CD14-positive monocyte (primary cell): ENCODE data around the gene IFNGR2. TPM values are rescaled to one million over a fixed set of nuclear protein-coding genes. Genes with fewer than 3 reads are reported as not detected.

Experiments
- DNase-seq, 3 donors: peaks; one replicate each; pipeline ENCODE4 v3.0.0-alpha.2; 2011 to 2022
- H2AFZ ChIP-seq: 2 replicates; pipeline ENCODE4 v1.6.0; 2012; ENCODE audit warnings: mild to moderate bottlenecking, low read depth, low read length, inconsistent platforms; ENCODE audit not compliant: insufficient read depth, poor library complexity, severe bottlenecking
- H3K27ac ChIP-seq, 2 donors: 1 replicate in 1 of 2; 2 replicates in 1 of 2; pipeline ENCODE4 v1.5.1; 2012 to 2013; ENCODE audit warnings: low read length in 2 of 2, control low read depth in 1 of 2, inconsistent platforms in 1 of 2, low read depth in 1 of 2, mild to moderate bottlenecking in 1 of 2
- H3K27me3 ChIP-seq, 2 donors: one replicate each; pipeline versions ENCODE4 v1.6.0 to v1.6.1; 2011 to 2013; ENCODE audit warnings: low read length in 2 of 2; ENCODE audit not compliant: control insufficient read depth in 2 of 2, insufficient read depth in 2 of 2
- H3K36me3 ChIP-seq, 2 donors: replicated peaks in 1 of 2; 1 replicate in 1 of 2; 2 replicates in 1 of 2; pipeline versions ENCODE4 v1.5.1 to v1.6.1; 2012 to 2013; ENCODE audit warnings: low read length in 2 of 2, control low read depth in 1 of 2, inconsistent platforms in 1 of 2, mild to moderate bottlenecking in 1 of 2; ENCODE audit not compliant: insufficient read depth in 2 of 2, control insufficient read depth in 1 of 2
- H3K4me1 ChIP-seq, 2 donors: 1 replicate in 1 of 2; 2 replicates in 1 of 2; pipeline versions ENCODE4 v1.5.1 to v1.6.1; 2012 to 2013; ENCODE audit warnings: low read length in 2 of 2, control low read depth in 1 of 2, inconsistent platforms in 1 of 2, mild to moderate bottlenecking in 1 of 2, moderate library complexity in 1 of 2; ENCODE audit not compliant: insufficient read depth in 2 of 2, control insufficient read depth in 1 of 2
- H3K4me2 ChIP-seq: replicated peaks from 2 replicates; pipeline ENCODE3; 2012; ENCODE audit warnings: low read length, moderate library complexity, mild to moderate bottlenecking; ENCODE audit not compliant: poor library complexity, severe bottlenecking; ENCODE audit errors: extremely low read depth
- H3K4me3 ChIP-seq, 3 experiments: fragments of 200-600 bp in 1 of 3; sonication (generic) in 1 of 3; replicated peaks in 1 of 3; 1 replicate in 2 of 3; 2 replicates in 1 of 3; pipeline ENCODE4 v1.5.1; 2011 to 2013; ENCODE audit warnings: low read length in 3 of 3, mild to moderate bottlenecking in 3 of 3, control low read depth in 2 of 3, low read depth in 2 of 3, inconsistent platforms in 1 of 3, moderate library complexity in 1 of 3
- H3K79me2 ChIP-seq: 2 replicates; pipeline ENCODE4 v1.6.0; 2012; ENCODE audit warnings: mild to moderate bottlenecking, control low read depth, inconsistent platforms, low read length, moderate library complexity; ENCODE audit not compliant: insufficient read depth
- H3K9ac ChIP-seq: 2 replicates; pipeline ENCODE4 v1.6.0; 2017; ENCODE audit warnings: low read length, mild to moderate bottlenecking; ENCODE audit not compliant: insufficient read depth, poor library complexity, severe bottlenecking
- H3K9me3 ChIP-seq, 2 donors: replicated peaks in 1 of 2; 1 replicate in 1 of 2; 2 replicates in 1 of 2; pipeline versions ENCODE4 v1.5.1 to v1.6.1; 2012 to 2013; ENCODE audit warnings: low read length in 2 of 2, control low read depth in 1 of 2; ENCODE audit not compliant: control insufficient read depth in 1 of 2, insufficient read depth in 1 of 2
- H4K20me1 ChIP-seq: 2 replicates; pipeline ENCODE4 v1.6.0; 2012; ENCODE audit warnings: mild to moderate bottlenecking, low read length, control low read depth, moderate library complexity; ENCODE audit not compliant: insufficient read depth
- H3K27ac Mint-ChIP-seq, 7 donors: one replicate each; pipeline ENCODE4 v1.8.0; 2020; ENCODE audit warnings: mild to moderate bottlenecking in 7 of 7, mixed read lengths in 7 of 7, moderate library complexity in 6 of 7, inconsistent platforms in 2 of 7
- H3K27me3 Mint-ChIP-seq, 3 donors: one replicate each; pipeline ENCODE4 v1.8.0; 2021 to 2022; ENCODE audit warnings: low read depth in 3 of 3, mild to moderate bottlenecking in 3 of 3, mixed read lengths in 3 of 3, moderate library complexity in 3 of 3, inconsistent platforms in 1 of 3
- H3K36me3 Mint-ChIP-seq, 2 donors: one replicate each; pipeline ENCODE4 v1.8.0; 2020; ENCODE audit warnings: mixed read lengths in 2 of 2, inconsistent platforms in 1 of 2, mild to moderate bottlenecking in 1 of 2
- H3K4me1 Mint-ChIP-seq: one replicate; pipeline ENCODE4 v1.8.0; 2020; ENCODE audit warnings: mild to moderate bottlenecking, mixed read lengths
- H3K4me3 Mint-ChIP-seq, 2 donors: one replicate each; pipeline ENCODE4 v1.8.0; 2020; ENCODE audit warnings: mild to moderate bottlenecking in 2 of 2, mixed read lengths in 2 of 2, moderate library complexity in 1 of 2
- H3K9me3 Mint-ChIP-seq, 7 donors: one replicate each; pipeline ENCODE4 v1.8.0; 2020 to 2022; ENCODE audit warnings: mixed read lengths in 7 of 7, mild to moderate bottlenecking in 6 of 7, moderate library complexity in 6 of 7, inconsistent platforms in 2 of 7
- CTCF ChIP-seq: fragments of 200-600 bp; IDR thresholded peaks from one replicate; pipeline ENCODE4 v1.8.0; 2022; ENCODE audit warnings: antibody characterized with exemption, mild to moderate bottlenecking
- WGBS: methylation state at CpG from one replicate; pipeline ENCODE4 v1.1.5; 2013; ENCODE audit warnings: missing lambda C conversion rate; ENCODE audit not compliant: insufficient coverage; 5-methylcytosine and 5-hydroxymethylcytosine counted together
- intact Hi-C, 2 donors: fragments of 100-400 bp; cut with micrococcal nuclease; formaldehyde crosslinking; loops; one replicate each; pipeline versions ENCODE4 v1.15.0 to v1.15.1; 2023
- polyA plus RNA-seq, 3 donors: library from polyadenylated mRNA; depleted of rRNA in 1 of 3; unstranded in 2 of 3; stranded (reverse) in 1 of 3; fragments of 300-500 nt in 2 of 3; fragments of >200 nt in 1 of 3; fragmentation: Illumina TruSeq in 2 of 3; gene quantifications; 1 replicate in 2 of 3; 2 replicates in 1 of 3; pipeline ENCODE4 v1.2.3, GENCODE V29; 2012 to 2021

Gene IFNGR2
- polyA plus RNA-seq, 3 donors: 204 to 324 (median 260) TPM

GRCh38 chr21:33480481-33481103 is 77.4 kb downstream of the IFNGR2 start:
- intact Hi-C loops: loop anchor here (2.0 to 5.0 kb wide), 4 partner anchors 62 to 160 kb away; partner anchors contain the start of genes DONSON (in 2 of the 2), CRYZL1 (in 1 of the 2), GART (in 1 of the 2) and SON (in 1 of the 2)
- H2AFZ ChIP-seq: peak overlapping the region; percentile 93
- Mint-ChIP-seq H3K27me3 (peaks cover 0 to 1% (median 0%) of the 10 kb centered on the region in 3 donors), H3K36me3 (no peaks in the 10 kb centered on the region), H3K4me3 (peak overlapping the region; percentile 90 to 96), H3K4me1 (peaks cover 24% of the 10 kb centered on the region), H3K9me3 (peaks cover 0 to 2% (median 0%) of the 10 kb centered on the region in 7 donors), H3K27ac (peak overlapping the region; percentile 87 to 97 (median 93))
- TF ChIP-seq CTCF: no peak
- no peak for DNase-seq
- no peaks in the 10 kb centered on the region for H3K36me3 ChIP-seq
- peaks cover 30% of the 10 kb centered on the region for H3K79me2 ChIP-seq
- H3K9me3 ChIP-seq: no peaks in the 10 kb centered on the region
- H3K4me1 ChIP-seq: peaks cover 21 to 33% of the 10 kb centered on the region in 2 donors
- H3K4me3 ChIP-seq: peak overlapping the region; percentile 62 to 97 (median 88)
- peak overlapping the region; percentile 87 for H3K4me2 ChIP-seq
- WGBS: 33% methylated on average over 9 of the region's 17 CpGs
- H3K27ac ChIP-seq: peak overlapping the region; percentile 77 to 88
- peaks cover 5% of the 10 kb centered on the region for H4K20me1 ChIP-seq
- H3K9ac ChIP-seq: peak overlapping the region; percentile 98
- H3K27me3 ChIP-seq: no peaks in the 10 kb centered on the region

GRCh38 chr21:33481314-33481943 is 78.2 kb downstream of the IFNGR2 start:
- H3K36me3 ChIP-seq: no peaks in the 10 kb centered on the region
- 100% methylated on average over 7 of the region's 9 CpGs for WGBS
- intact Hi-C loops: loop anchor here (2.0 to 5.0 kb wide), 4 partner anchors 61 to 159 kb away; partner anchors contain the start of genes DONSON (in 2 of the 2), CRYZL1 (in 1 of the 2), GART (in 1 of the 2) and SON (in 1 of the 2)
- peaks cover 22% of the 10 kb centered on the region for H3K79me2 ChIP-seq
- H3K4me2 ChIP-seq: no peak overlapping the region
- peaks cover 0 to 1% (median 0%) of the 10 kb centered on the region in 3 donors for H3K27me3 Mint-ChIP-seq
- H3K36me3 Mint-ChIP-seq: no peaks in the 10 kb centered on the region
- H3K27ac ChIP-seq: no peak overlapping the region
- H3K27me3 ChIP-seq: no peaks in the 10 kb centered on the region
- H3K4me1 ChIP-seq: peaks cover 21 to 33% of the 10 kb centered on the region in 2 donors
- H3K4me3 ChIP-seq: no peak overlapping the region
- no peaks in the 10 kb centered on the region for H3K9me3 ChIP-seq
- H3K9me3 Mint-ChIP-seq: peaks cover 0 to 2% (median 0%) of the 10 kb centered on the region in 7 donors
- H3K4me1 Mint-ChIP-seq: peaks cover 24% of the 10 kb centered on the region
- no peak overlapping the region for H3K9ac ChIP-seq
- no peak overlapping the region for H2AFZ ChIP-seq
- peaks cover 5% of the 10 kb centered on the region for H4K20me1 ChIP-seq
- no peak for TF ChIP-seq CTCF
- peak in 1 of 3 donors; percentile 8 for DNase-seq
- no peak overlapping the region for H3K4me3 Mint-ChIP-seq
- H3K27ac Mint-ChIP-seq: no peak overlapping the region

Other genes starting within 250 kb of the IFNGR2 start
- gene IFNAR2, start 173.5 kb upstream of the IFNGR2 start, polyA plus RNA-seq: 10 to 100 TPM; 47.7 to 79.8 (median 59.5) TPM
- 100 to 1,000 TPM in 2 of 3 donors, 10 to 100 TPM in 1; 79.0 to 225 (median 212) TPM for gene IL10RB, start 137.0 kb upstream of the IFNGR2 start, polyA plus RNA-seq
- gene IFNAR1, start 78.4 kb upstream of the IFNGR2 start, polyA plus RNA-seq: 10 to 100 TPM; 16.8 to 95.3 (median 56.2) TPM
- gene TMEM50B, start 76.6 kb downstream of the IFNGR2 start, polyA plus RNA-seq: 10 to 100 TPM; 33.8 to 43.0 (median 38.2) TPM
- 1 to 10 TPM in 1 of 3 donors, under 1 TPM in 2; 0.21 to 1.1 (median 0.26) TPM for gene DNAJC28, start 88.3 kb downstream of the IFNGR2 start, polyA plus RNA-seq
- 10 to 100 TPM in 2 of 3 donors, 1 to 10 TPM in 1; 7.4 to 28.6 (median 26.1) TPM for gene GART, start 138.7 kb downstream of the IFNGR2 start, polyA plus RNA-seq
- gene SON, start 139.6 kb downstream of the IFNGR2 start, polyA plus RNA-seq: 100 to 1,000 TPM in 2 of 3 donors, 10 to 100 TPM in 1; 66.4 to 269 (median 184) TPM
- 1 to 10 TPM in 2 of 3 donors, under 1 TPM in 1; 0.94 to 8.6 (median 1.5) TPM for gene DONSON, start 185.3 kb downstream of the IFNGR2 start, polyA plus RNA-seq
- gene CRYZL1, start 238.3 kb downstream of the IFNGR2 start, polyA plus RNA-seq: 10 to 100 TPM; 25.9 to 30.6 (median 26.1) TPM
- 10 to 100 TPM in 1 of 3 donors, 1 to 10 TPM in 2; 4.7 to 10.3 (median 5.1) TPM for gene ITSN1, start 239.1 kb downstream of the IFNGR2 start, polyA plus RNA-seq